ENCODE data around the gene OSBPL10.

DNA sequence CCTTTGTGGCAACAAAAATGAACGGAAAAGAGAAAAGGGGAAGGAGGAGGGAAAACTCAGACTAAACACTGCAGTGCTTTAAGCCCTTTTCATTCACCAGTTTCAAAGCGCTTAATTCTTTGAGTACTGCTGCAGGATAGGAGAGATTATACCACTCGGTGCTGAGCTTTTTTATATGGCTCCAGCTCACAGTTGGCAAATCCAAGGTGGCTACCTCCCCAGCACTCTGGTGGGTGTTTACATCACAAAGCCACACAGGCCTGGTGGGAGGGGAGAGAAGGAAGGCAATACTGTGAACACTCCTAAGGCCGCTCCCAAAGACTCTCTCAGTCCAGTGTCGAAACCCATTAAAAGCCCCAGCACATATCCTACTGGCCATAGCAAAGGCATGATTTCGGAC is 256.9 kb downstream of the OSBPL10 start:
- no peak for TF ChIP-seq EZH2 (IDR thresholded peaks at IDR 0.05; ENCODE audit: insufficient read depth, poor library complexity, severe bottlenecking)
- no peak for TF ChIP-seq EZH2phosphoT487 (IDR thresholded peaks at IDR 0.05; ENCODE audit: insufficient read depth, low read depth)

Data from GM23248 (cell line).